HuH-7 (cell line): ENCODE measurements around the gene CALB2.
A peak's percentile ranks its signal among the peaks of the same experiment; 100 is the strongest.

Experiments used
- DNase-seq: peaks from one replicate; pipeline ENCODE4 v3.0.0; 2011; ENCODE audit warnings: low spot score

The CALB2 gene

DNA sequence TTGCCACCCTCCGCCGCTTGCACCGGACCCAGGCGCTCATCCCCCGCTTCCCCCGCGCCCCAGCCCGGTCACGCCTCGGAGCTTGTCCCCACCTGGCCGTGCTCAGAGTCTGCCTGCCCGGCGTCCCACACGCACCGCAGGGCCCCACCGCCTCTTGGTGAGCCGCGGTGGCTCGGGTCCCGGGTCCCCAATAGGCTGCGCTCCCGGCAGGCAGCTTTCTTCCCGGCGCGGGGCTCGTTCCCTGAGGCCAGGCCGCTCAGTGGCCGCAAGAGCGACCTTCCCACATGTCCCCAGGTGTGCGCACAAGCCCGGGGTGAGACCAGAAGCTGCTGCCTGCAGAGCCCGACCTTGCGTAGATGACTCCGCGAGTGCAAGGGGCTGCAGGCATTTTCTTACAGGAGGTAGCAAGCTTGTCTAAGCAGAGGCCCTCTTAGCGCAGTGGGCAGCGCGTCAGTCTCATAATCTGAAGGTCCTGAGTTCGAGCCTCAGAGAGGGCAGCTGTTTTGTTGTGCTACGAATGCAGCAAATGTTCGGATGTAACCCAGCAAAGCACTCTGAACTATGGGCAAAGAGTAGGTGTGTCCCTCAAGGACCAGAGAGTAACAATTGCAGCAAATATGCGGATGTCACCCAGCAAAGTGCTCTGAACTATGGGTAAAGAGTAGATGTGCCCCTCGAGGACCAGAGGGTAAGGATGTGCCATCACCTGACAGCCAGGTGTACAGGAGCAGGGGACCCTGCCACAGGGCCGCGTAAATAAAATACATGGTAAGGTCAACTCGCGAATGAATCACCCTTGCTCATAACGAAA is 67.8 kb downstream of the CALB2 start:
- DNase-seq: peak; percentile 88

DNA sequence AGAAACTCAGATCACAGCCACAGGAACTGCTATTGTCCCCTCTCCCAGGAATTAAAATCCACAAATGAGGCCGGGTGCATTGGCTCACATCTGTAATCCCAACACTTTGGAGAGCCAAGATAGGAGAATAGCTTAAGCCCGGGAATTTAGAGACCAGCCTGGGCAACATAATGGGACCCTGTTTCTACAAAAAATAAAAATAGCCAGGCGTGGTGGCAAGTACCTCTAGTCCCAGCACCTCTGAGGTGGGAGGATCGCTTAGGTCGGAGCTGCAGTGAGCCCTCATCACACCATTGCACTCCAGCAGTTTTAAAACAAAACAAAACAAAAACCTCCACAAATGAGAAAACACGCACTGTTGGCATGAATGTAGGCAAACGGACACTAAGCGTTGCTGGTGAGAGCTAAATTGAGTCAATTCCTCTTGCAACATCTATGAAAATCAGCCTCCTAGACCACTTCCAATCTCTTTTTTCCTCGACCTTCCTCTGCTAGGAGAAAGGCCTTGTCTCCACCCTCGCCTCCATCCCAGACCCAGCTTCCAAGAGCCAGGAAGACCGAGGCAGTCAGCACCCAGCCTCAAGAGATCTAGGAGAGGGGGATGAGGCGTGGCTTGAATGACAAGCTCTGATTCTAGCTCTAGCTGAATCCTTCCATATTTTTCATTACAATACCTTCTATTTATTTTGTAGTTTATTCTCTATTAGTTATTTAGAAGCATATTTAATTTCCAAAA is 68.5 kb downstream of the CALB2 start:
- peak; percentile 50 for DNase-seq

DNA sequence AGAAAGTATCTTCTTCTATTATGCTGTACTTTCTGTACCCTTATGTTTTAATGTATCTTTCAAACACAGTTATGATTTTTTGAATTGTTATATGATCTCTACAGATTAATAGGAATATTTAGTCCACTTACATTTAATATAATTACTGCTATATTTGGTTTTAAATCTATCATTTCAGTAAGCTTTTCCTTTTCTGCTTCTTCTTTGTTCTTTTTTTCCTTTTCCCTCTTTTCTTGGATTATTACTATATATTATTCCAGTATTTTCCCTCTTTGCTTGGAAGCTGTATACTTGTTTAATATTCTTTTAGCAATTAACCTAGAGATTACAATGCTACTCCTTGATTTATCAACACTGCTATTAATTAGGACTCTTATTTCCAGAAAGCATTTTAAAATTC is 69.9 kb downstream of the CALB2 start:
- DNase-seq: no peak

DNA sequence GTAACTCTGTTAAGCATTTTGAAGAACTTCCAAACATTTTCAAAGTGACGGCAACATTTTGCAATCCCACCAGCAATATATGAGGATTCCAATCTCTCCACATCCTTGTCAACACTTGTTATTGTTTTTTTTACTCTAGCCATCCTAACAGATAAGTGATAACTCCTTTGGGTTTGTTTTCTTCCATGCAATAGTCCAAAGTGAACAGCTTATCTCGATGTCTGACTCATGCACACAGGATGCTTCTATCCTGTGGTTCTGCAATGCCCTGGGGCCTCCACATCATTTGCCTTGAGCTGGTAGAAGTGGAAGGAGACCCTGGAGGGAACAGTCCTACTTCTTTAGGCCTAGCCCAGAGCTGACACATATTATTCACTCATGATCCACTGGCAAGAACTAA is 70.4 kb downstream of the CALB2 start:
- no peak for DNase-seq

DNA sequence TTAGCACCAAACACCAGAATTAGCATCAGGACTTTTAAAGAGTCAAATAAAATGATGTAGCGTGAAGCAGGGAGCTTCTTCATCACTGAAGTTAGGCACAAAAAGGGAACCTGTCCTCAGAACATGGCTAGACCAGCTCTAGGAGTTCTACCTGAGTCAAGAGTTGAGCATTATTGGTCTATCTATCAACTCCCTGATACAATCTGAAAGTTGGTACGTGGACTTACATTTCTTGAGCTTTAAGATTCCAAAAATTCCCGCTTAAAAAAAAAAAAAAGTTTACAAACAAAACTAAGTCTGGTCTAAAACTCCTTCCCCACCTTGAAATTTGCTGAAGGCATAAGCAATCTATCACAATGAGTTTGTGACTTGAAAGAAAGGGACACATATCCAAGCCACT is 71.1 kb downstream of the CALB2 start:
- DNase-seq: no peak

DNA sequence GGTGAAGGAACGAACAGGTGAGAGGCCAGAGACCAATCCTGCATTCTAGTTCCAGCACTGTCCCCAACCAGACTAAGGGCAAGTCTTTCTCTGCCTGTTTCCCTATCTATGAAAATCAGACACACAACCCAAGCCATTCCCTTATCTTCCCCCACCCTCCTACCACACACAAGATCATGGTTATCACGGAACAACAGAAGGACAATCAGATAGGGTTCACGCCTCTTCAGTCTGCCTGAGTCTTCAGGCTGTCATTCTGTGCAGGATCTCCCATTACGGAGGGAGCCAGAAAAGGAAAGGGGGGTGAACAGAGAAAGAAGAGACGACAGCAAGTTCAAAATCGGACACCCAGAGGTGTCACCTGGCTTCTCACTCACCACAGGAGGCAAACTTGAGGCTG is 72.2 kb downstream of the CALB2 start:
- DNase-seq: no peak

DNA sequence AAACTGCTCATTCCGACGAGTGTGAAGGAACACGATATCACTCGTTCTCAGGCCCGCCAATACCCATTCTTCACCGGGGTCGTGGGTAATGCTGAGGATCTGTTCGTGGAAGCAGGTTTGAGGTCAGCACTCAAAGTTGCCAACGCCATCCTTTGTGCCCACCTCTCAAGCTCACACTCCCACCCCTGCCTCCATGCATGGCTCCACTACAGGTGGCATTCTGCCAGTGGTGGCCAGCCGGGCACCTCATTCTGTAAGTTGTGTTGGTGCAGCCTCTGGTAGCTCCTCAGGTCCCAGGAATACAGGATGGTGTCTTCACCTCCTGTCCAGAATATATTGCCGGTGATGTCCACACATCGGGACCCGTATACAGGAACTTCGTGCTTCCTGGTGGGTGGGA is 72.7 kb downstream of the CALB2 start:
- DNase-seq: no peak

DNA sequence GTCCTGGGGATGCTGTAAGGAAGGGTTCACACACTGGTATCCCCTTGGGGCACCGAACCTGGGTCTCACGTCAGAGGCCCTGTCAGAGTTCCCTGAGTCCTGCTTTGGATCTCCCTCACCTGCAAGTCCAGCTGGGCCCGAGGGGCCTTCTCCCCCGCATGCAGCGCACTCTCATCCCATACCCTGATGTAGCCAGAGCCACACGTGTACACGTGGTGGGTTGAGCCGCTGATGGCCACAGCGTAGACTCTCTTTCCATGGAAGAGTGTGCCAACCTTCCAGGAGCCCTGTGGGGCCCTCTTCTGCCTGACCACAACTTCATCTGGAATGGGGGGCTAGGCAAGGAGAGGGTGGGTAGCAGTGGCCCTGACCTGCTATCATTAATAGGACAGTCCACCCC is 73.5 kb downstream of the CALB2 start:
- DNase-seq: no peak

DNA sequence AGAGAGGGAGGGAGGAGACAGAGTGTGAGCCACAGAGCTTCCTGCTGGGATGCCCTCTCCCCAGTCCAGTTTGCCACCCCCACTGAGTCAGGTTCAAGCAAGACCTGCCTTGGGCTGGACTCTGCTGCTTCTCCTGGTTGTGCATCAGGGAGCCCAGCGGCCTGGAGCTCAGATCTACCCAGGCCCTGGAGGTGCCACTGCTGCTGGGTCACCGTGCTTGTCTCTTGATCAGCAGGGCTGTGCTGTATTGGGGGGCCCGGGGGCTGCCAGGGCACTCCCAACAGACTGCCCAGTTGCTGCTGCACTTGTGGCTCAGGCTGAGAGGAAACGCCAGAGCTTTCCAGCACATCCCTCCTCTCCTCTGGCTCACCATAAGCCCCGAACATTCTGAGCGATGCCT is 74.4 kb downstream of the CALB2 start:
- DNase-seq: no peak

DNA sequence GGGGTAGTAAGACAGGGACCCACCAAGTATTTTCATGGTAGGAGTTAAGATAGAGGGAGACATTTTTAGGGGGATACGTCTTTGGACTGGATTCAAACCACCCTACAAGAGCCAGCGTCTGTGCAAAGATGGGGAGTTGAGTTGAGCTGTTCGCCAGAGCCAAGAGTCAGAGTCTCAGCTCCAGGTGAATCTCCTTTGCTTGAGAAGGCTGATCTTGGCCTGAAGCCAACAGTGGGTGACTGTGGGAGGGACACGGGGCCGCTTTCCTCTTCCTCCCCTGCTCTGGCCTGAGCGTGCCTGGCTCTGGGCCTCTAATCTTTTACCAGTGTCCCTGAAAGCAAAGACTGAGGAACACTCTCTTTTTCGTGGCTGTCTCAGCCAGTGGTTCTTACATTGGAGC is 78.0 kb downstream of the CALB2 start:
- no peak for DNase-seq

DNA sequence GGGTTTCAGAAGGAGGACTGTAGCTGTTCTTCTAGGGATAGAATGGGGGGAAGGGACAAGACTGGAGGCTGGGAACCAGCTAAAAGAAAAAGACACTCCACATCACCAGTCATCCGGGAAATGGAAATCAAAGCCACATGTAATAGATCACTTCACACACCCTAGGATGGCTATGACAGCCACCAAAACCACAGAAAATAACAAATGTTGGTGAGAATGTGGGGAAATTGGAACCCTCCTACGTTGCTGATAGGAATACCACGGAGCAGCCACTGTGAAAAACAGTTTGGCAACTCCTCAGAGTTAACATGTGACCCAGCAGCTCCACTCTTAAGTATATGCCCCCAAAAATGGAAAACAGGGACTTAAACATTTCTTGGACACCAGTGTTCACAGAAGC is 81.0 kb downstream of the CALB2 start:
- DNase-seq: no peak
